Uterus (tissue), 2 donors: ENCODE data around the gene UTP20.

Experiments
- CTCF ChIP-seq, 4 experiments: fragments of 200-600 bp in 2 of 4; fragments of 450-650 bp in 2 of 4; sonication (generic) in 2 of 4; IDR thresholded peaks; one replicate each; pipeline ENCODE4 v1.5.1; 2016 to 2019; ENCODE audit warnings: antibody characterized with exemption in 4 of 4, mild to moderate bottlenecking in 2 of 4, moderate library complexity in 1 of 4
- POLR2A ChIP-seq, 2 donors: fragments of 450-650 bp; IDR thresholded peaks; one replicate each; pipeline ENCODE4 v1.6.1; 2016; ENCODE audit warnings: antibody characterized with exemption in 2 of 2, mild to moderate bottlenecking in 1 of 2, moderate library complexity in 1 of 2

GRCh38 chr12:101299931-101300330 lies 20.0 kb downstream of the UTP20 start:
- no peak for TF ChIP-seq CTCF (IDR thresholded peaks at IDR 0.05)
- no peak for TF ChIP-seq POLR2A (IDR thresholded peaks at IDR 0.05)
